HG03175 (cell line): Measurements from ENCODE around the gene SLC38A5.
"Not testable (repeated sequence)": the region's sequence is repeated elsewhere in the genome, so short reads cannot be mapped to it uniquely, and the experiment has no call there.

ENCODE experiments used
- ATAC-seq: cut with Tn5 transposase; IDR thresholded peaks from one replicate; pipeline ENCODE4 v1.9.1; 2021; ENCODE audit warnings: mild to moderate bottlenecking, moderate library complexity; ENCODE audit not compliant: unreplicated experiment

SLC38A5 gene

DNA sequence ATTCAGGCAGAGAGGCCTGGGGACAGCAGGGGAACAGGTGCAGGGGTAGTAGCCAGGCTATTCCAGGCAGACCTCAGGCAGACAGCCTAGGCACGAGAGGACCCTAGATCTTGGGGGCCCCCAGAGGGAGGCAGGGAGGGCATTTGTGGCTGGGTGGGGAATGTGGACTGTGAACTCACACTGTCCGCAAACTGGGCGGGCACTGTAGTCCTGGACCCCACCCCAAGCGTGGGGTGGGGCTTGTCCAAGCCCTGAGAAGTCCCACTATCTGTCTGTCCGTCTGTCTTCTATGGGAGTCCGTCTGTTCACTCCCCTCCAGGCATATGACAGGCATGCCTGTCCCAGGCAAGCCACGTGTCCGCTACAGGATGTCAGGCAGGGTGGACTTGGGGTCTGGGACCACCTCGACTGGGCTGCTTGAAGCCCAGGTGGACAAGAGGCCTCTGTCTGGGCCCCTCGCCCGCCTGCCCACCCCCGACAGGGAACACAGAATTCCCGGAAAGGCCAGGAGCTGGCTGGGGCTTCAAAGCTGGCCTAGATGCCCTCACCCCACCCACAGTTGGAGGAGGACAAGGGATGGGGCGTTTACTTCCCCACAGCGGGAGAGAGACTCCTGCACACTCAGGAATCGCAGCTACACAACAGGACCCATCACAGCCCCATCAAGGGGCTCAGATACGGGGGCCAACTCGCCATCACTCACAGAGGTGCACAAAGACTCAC, at the start of gene SLC38A5:
Gene SLC38A5, minus strand, starts transcription at position 151 of the 723 bp plus-strand sequence. CDS start 2,336 bp downstream, outside the sequence.
- ATAC-seq: no peak

DNA sequence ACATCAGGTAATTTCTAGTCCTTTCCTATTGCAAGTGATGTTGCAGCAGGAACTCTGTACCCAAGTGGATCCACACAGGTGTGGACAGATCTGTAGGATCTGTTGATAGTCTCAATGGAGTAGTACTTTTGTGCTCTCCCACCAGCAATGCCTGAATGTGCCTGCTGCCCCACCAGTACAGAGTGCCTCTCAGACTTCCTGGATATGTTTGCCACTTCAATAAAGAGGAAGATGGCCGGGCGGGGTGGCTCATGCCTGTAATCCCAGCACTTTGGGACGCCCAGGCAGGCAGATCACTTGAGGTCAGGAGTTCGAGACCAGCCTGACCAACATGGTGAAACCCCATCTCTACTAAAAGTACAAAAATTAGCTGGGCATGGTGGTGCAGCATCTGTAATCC, 49.4 kb upstream of the SLC38A5 start:
- not testable (repeated sequence) for ATAC-seq

DNA sequence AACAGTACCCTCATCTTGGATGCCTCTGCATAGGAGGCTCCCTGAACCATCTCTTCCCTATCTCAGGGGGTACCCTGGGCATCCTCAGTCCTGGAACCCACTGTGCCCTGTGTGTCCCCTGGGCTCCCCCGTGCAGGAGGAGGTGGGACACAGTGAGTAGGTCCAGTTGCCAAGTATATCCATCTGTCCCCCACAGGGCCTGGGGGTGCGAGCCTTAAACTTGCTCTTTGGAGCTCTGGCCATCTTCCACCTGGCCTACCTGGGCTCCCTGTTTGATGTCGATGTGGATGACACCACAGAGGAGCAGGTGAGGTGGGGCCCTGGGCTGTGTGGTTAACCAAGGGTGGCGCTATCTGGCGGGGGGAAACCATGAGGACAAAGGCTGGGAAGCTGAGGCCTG, 46.9 kb upstream of the SLC38A5 start:
- no peak for ATAC-seq

DNA sequence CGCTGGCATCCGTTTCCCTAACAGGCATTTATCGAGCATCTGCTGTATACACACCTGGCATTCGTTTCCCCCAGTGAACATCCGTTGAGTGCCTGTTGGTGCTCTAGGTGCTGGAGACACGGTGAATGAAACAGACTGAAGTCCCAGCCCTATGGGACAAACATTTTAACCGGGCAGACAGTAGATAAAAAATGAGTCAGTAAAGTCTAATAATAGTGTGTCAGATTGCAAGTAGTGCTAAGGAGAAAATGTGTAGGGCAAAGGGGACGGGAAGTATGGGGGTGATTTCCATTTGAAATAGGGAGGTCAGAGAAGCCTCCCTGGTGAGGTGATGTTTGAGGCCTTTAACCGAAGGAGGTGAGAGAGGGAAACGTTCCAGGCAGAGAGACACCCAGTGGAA, 46.2 kb upstream of the SLC38A5 start:
- ATAC-seq: no peak

DNA sequence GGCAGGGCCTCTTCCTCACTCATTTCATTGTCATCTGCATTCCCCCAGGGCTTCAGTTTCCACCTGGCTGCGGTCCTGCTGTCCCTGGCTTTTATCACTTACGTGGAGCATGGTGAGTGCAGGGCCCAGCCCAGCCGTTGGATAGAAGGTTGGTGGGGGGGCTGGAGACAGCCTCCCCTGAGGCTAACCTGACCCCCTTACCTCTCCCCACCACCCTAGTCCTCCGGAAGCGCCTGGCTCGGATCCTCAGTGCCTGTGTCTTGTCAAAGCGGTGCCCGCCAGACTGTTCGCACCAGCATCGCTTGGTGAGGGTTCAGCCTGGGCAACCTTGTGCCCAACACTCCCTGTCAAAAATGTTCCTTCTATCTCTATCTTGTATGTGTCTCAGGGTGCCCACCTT, 45.8 kb upstream of the SLC38A5 start:
- no peak for ATAC-seq

DNA sequence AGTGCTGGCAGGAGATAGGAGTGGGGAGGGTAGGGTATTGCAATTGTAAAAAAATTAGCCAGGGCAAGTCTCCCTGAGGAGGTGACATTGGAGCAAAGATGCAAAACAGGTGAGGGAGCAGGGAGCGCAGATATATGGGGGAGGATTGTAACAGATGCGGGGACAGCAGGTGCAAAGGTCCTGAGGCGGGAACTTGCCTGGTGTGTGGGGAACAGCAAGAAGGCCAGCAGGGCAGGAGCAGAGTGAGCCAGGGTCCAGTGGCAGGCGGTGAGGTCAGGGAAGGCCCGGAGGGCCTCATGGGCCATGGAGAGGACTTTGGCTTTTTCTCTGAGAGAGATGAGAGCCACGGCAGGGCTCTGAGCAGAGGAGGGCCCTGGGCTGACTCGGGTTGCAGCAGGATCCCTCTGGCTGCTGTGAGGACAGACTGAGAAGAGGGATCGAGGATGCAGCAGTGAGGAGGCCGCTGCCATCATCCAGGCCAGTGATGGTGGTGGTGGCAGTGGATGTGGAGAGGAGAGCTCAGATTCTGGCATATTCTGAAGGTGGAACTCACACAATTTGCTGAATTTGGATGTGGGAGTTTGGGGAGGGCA, 44.9 kb upstream of the SLC38A5 start:
- no peak for ATAC-seq

DNA sequence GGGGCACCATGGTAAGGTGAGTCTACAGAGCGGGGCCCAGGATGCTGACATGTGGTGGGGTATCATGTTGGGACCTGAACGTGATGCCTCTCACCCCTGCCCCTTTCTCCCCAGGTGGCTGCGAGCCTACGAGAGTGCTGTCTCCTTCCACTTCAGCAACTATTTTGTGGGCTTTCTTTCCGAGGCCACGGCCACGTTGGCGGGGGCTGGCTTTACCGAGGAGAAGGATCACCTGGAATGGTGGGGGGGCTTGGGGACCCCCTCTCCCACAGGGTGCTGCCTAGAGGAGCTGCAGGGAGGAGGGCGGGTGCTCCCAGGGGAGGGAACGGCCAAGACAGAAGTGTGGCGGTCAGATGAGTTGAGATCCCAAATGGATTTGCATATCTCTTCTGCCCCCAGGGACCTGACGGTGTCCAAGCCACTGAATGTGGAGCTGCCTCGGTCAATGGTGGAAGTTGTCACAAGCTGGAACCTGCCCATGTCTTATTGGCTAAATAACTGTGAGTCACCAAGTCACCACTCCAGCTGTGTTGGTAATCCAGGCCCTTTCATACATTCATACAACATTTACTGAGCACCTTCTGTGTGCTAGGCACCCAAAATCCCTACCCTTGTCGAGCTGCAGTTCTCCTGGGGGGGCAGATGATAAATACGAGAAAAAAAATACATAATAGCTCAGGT, 44.2 kb upstream of the SLC38A5 start:
- ATAC-seq: no peak

DNA sequence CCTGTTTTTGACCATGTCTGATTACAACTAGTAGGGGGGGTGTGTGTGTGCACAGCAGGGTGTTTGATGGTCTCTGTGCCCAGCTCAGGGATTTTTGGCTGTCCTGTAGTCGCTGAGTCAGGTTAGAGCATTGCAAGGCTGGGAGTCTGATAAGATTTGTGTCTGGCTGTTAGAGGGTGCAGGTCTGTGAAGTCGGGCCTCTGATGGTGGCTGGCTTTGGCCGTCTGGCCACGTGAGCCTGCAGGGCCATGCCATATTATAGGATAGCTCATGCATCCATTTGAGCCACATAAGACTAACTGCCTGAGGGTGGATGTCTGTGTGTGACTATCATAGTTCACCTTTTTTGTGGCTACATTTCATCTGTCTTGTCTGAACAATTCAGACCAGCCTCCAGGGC, 43.6 kb upstream of the SLC38A5 start:
- ATAC-seq: no peak

DNA sequence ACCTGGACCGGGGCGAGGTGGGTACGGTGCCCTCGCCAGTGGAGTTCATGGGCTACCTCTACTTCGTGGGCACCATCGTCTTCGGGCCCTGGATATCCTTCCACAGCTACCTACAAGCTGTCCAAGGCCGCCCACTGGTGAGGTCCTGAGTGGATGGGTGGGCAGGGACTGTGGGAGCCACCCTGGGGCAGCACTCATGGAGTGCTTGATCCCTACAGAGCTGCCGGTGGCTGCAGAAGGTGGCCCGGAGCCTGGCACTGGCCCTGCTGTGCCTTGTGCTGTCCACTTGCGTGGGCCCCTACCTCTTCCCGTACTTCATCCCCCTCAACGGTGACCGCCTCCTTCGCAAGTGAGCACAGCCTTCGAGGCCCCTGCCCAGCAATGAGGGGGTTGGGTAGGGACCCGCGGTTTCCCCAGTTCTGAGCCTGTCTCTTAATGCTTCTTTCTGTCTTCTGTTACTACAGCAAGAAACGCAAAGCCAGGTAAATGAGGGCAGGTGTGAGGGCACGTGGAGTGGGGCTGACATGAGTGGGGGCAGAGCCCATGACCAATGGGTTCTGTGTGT, 42.4 kb upstream of the SLC38A5 start:
- no peak for ATAC-seq

DNA sequence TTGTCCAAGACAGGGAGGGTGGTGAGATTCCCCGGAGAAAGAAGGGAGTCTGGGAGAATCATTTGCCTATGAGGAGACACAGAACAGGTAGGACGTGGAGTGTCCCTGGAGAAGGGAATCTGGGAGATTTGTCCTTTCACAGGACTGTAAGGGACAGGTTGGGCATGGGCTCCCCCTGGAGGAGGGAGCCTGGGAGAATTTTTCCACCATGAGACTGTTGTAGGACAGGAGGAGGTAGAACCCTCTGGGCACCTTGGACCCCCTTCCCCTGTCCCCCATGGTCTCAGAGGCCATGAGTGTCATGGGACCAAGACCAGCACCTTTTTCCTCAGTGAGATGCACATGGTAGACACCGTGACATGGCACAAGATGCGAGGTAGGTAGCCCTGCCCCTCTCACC, 41.5 kb upstream of the SLC38A5 start:
- ATAC-seq: no peak

DNA sequence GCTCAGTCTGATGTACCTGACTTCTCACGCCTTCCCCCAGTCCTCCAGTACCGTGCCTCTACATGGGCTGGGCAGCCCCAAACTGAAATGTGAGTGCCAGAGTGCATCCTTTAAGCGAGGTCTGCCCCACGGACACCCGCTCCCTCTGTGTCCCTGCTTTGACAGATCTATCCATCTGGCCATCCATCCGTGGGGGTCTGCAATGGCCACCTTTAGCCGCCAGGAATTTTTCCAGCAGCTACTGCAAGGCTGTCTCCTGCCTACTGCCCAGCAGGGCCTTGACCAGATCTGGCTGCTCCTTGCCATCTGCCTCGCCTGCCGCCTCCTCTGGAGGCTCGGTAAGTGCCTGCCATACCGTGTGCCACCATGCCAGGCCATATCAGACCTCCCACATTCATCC, 39.6 kb upstream of the SLC38A5 start:
- ATAC-seq: no peak

DNA sequence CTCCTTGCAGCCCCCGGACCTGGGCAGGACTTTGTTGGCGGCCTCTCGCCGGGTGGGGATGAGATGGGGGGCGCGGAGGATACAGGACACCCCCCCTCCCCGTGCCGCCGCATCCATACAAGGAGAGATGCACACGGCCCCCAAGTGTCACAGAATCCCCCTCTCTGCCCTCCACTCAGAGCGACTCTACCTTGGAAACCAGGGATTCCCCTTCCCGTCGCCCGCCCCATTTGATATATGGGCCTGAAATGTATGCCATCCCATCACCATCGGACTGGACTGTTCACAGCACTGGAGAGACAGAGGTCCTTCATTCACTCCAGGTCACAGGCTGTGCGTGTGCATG, 39.2 kb upstream of the SLC38A5 start:
- ATAC-seq: peak; percentile 19

DNA sequence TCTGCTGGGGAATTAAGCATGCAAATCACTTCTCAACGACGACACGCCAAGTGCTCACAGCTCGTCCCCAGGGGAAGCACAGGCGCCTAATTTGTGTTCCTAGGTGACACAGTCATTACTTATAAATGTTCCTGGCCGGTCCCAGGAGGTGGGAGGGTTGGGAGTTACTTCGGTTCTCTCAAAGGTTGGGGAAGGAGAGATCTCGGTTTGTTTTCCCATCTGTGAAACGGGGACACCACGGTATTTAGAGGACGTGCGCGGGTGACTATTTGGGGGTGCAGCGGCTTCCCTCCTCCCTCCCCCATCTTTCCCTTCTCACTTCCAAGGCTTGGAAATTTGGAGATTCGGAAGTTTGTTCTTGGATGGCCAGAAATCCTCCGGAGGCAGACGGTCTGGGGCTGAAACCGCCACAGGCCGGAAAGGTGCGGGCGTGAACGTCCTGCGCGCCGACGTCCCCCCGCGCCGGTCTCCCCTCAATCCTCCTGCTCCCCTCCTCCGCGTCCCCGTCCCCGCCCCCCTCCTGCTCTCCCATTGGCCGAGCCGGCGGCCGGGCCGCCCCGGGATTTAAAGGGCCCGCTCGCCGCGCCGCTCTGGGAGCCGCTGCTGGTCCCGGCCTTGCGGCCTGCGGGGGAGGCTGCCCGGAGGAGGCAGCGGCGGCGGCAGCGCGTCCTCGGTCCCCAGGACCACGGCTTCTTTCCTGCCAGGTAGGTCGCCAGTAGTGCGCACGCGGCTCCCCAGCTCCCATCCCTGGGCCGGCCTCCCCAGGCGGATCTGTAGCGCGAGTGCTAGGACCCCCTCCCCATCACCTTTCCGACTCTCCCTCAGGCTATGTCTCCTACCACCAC, 38.6 kb upstream of the SLC38A5 start, which contains the start of gene PORCN:
Gene PORCN, plus strand, starts transcription at position 593 of the 845 bp plus-strand sequence. CDS start 829 bp downstream, outside the sequence.
- ATAC-seq: peak; percentile 81

DNA sequence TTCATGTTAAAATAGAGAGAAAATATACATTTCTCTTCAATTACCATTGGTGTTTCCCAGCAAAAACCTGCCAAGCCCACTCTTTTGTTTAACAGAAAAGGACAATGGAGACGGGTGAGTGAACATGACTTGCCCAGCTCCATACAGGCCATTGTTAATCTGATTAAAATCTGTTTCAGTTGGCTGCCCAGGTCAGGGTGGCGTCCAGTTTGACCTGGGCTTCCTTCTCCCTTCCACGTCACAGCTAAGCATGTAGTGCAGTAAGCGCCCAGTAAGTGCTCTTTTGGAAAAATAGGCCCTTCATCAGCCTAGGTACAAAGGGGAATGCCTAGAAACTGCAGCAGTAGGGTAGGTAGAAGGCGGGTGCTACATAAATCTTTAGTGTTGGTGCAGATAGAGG, 37.2 kb upstream of the SLC38A5 start:
- no peak for ATAC-seq

DNA sequence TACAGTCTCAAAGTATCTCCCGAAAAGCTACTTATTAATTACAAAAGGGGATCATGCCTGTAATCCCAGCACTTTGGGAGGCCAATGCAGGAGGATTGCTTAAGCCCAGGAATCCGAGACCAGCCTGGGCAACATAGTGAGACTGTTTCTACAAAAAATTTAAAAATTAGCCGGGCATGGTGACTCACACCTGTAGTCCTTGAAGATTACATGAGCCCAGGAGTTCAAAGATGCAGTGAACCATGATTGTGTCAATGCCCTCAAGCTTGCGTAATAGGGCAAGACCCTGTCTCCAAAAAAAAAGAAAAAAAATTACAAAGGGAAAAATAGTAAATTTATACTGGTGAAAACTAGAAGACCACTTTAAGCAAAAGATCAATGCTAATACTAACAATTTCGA, 35.4 kb upstream of the SLC38A5 start:
- ATAC-seq: no peak

DNA sequence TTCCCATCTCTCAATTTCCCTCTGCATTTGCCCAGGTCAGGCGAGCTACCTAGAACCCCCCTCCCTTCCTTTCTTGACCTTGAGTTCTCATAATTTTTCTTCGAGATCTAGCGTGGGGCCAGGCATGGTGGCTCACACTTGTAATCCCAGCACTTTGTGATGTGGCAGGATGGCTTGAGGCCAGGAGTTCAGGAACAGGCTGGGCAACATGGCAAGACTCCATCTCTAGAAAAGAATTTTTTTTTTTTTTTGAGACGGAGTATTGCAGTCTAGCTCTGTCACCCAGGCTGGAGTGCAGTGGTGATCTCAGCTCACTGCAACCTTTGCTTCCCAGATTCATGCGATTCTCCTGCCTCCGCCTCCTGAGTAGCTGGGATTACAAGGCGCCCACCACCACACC, 34.2 kb upstream of the SLC38A5 start:
- ATAC-seq: no peak

DNA sequence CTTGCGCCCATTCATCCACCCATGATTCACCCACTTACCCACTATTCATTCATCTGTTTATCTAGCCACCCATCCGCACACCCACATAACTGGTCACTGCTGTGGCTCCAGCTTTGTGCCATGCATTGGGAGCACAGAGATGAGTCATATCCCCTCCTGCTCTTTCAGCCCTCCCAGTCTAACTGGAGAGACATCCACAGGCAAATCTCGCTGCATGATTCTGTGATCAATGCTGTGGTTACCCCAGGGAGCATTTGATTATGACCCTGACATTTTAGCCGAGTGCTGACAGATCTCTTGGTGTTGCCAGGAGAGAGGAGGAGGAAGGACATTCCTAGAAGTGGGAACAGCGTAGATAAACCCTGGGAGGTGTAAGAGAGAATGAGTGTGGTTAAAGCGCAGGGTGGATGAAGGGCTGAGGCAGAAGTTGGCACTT, 28.3 kb upstream of the SLC38A5 start:
- ATAC-seq: no peak

DNA sequence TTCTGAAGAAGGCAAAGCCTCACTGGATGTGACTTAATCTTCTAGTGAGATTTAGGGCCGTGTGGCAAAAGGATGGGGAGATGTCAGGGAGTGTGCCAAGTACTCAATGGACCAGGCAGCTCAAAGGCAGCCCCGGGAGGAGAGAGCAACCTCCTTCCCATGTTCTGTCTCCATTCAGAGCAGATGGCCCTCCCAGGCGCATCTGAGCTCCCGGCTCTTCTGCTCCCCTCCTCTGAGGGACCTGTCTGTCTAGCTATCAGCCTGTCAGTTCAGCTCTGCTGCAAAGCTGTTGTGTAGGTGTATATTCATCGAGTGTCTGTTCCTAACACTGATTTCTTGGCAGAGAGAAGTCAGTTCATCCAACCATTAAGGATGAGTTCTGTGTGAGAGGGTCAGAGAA, 27.8 kb upstream of the SLC38A5 start:
- no peak for ATAC-seq

DNA sequence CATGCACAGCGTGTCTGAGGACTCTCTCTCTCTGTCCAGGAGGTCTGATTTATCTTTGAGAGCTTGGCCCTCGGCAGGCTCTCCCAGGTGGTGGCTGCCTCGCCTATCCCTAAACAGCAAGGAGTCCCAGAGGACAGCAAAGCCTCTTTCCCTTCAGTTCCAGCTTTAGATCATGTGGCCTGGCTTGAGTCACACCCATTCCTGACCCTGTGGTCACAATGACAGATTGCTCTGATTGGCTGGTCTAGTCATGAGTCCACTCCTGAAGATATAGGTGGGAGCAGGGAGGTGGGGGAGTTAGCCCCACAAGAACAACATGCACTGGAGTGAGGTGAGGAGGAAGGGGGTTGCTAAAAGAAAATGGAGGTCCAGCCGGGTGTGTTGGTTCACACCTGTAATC, 26.6 kb upstream of the SLC38A5 start:
- no peak for ATAC-seq

DNA sequence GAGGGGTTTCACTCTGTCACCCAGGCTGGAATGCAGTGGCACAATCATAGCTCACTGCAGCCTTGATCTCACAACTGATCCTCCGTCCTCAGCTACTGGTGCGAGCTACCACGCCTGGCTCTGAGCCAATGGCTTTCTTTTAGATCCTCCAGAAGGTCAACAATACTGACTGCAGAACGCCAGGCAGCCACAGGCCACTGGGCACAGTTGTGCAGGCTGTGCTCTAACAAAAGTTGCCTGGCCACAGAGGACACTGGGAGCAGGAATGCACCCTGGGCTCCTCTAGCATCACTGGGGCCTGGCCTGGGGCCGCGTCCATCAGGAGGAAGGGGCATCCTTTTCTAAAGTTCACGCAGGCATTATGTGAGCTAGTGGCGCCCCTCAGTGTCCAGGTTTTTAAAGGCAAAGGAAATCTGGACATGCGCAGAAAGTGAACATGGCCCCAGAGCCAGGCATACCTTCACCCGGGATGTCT, 23.9 kb upstream of the SLC38A5 start:
- ATAC-seq: no peak
